H1 (cell line): ENCODE results near the gene TTBK1. TPM values are rescaled to one million over a fixed set of nuclear protein-coding genes. Genes with fewer than 3 reads are reported as not detected.

Experiments
- CTCF ChIA-PET: fragments of 300-600 bp; sonication (Branson Sonifier 250); formaldehyde crosslinking; loops from one replicate; lab custom pipeline; 2021; ENCODE audit not compliant: partially characterized antibody; lab: Charles Lee
- POLR2A ChIA-PET: fragments of 300-600 bp; sonication (Branson Sonifier 250); formaldehyde crosslinking; loops from one replicate; lab custom pipeline; 2021; ENCODE audit warnings: inconsistent platforms; ENCODE audit not compliant: partially characterized antibody; lab: Charles Lee
- DNase-seq, 2 experiments: peaks; one replicate each; pipeline versions ENCODE4 v3.0.0 to v3.0.0-alpha.2; 2010 to 2022; ENCODE audit warnings: low spot score in 2 of 2, low read depth in 1 of 2, mixed read lengths in 1 of 2
- FAIRE-seq: peaks from 2 replicates; lab custom pipeline; 2011; peaks lifted over from hg19 to GRCh38; lab: Jason Lieb, UNC
- H2AFZ ChIP-seq: 2 replicates; pipeline ENCODE4 v1.8.1; 2012; ENCODE audit warnings: low read length, inconsistent platforms
- H2AK5ac ChIP-seq: 2 replicates; pipeline ENCODE4 v1.6.1; 2013; ENCODE audit warnings: low read depth, low read length
- H2BK120ac ChIP-seq: replicated peaks from 2 replicates; pipeline ENCODE3; 2013; ENCODE audit warnings: low read depth, low read length, inconsistent platforms
- H2BK12ac ChIP-seq: 2 replicates; pipeline ENCODE4 v1.6.1; 2013; ENCODE audit warnings: low read depth, low read length
- H2BK15ac ChIP-seq: 2 replicates; pipeline ENCODE4 v1.6.1; 2013; ENCODE audit warnings: low read length
- H2BK20ac ChIP-seq: 2 replicates; pipeline ENCODE4 v1.6.1; 2013; ENCODE audit warnings: low read length
- H2BK5ac ChIP-seq: 2 replicates; pipeline ENCODE4 v1.6.1; 2013; ENCODE audit warnings: low read depth, low read length
- H3K14ac ChIP-seq: 2 replicates; pipeline ENCODE4 v1.6.1; 2013; ENCODE audit warnings: inconsistent platforms; ENCODE audit not compliant: insufficient read length
- H3K18ac ChIP-seq: 2 replicates; pipeline ENCODE4 v1.6.1; 2013; ENCODE audit warnings: low read length; ENCODE audit errors: extremely low read depth
- H3K23ac ChIP-seq: 2 replicates; pipeline ENCODE4 v1.6.1; 2013; ENCODE audit warnings: inconsistent platforms; ENCODE audit not compliant: insufficient read length
- H3K23me2 ChIP-seq: 2 replicates; pipeline ENCODE4 v1.6.1; 2013; ENCODE audit warnings: low read depth, low read length
- H3K27ac ChIP-seq: 2 replicates; pipeline ENCODE4 v1.6.1; 2011; ENCODE audit warnings: low read depth, low read length, inconsistent platforms
- H3K27me3 ChIP-seq, 4 experiments: replicated peaks in 1 of 4; 1 replicate in 1 of 4; 2 replicates in 3 of 4; pipeline versions ENCODE4 v1.6.1 to v1.8.1; 2011 to 2013; ENCODE audit warnings: low read length in 3 of 4, mild to moderate bottlenecking in 3 of 4, inconsistent platforms in 2 of 4, mixed read lengths in 2 of 4, moderate library complexity in 1 of 4; ENCODE audit not compliant: control insufficient read depth in 3 of 4, insufficient read depth in 3 of 4; ENCODE audit errors: extremely low read depth in 1 of 4
- H3K36me3 ChIP-seq, 4 experiments: 2 replicates each; pipeline versions ENCODE4 v1.6.1 to v1.8.1; 2011 to 2013; ENCODE audit warnings: mild to moderate bottlenecking in 4 of 4, low read length in 3 of 4, moderate library complexity in 2 of 4, control low read depth in 1 of 4, inconsistent platforms in 1 of 4; ENCODE audit not compliant: insufficient read depth in 4 of 4, control insufficient read depth in 2 of 4
- H3K4ac ChIP-seq: replicated peaks from 2 replicates; pipeline ENCODE3; 2013; ENCODE audit warnings: low read length, low read depth, mixed read lengths, inconsistent platforms; ENCODE audit not compliant: insufficient read length
- H3K4me1 ChIP-seq, 4 experiments: replicated peaks in 1 of 4; 1 replicate in 1 of 4; 2 replicates in 3 of 4; pipeline versions ENCODE4 v1.6.1 to v1.8.1; 2011 to 2013; ENCODE audit warnings: low read length in 3 of 4, inconsistent platforms in 2 of 4, mixed read lengths in 1 of 4; ENCODE audit not compliant: insufficient read depth in 4 of 4, control insufficient read depth in 3 of 4
- H3K4me2 ChIP-seq, 2 experiments: 2 replicates each; pipeline versions ENCODE4 v1.6.1 to v1.8.1; 2011 to 2013; ENCODE audit warnings: low read depth in 2 of 2, low read length in 2 of 2, control low read depth in 1 of 2, inconsistent platforms in 1 of 2, mild to moderate bottlenecking in 1 of 2; ENCODE audit not compliant: insufficient read depth in 1 of 2
- H3K4me3 ChIP-seq, 4 experiments: fragments of 200-600, 300-600 bp in 1 of 4; sonication (generic), shearing (Covaris generic), sonication (Bioruptor Twin) in 1 of 4; 2 replicates each; pipeline versions ENCODE4 v1.5.1 to v1.8.1; 2011 to 2016; ENCODE audit warnings: low read length in 4 of 4, low read depth in 3 of 4, control low read depth in 2 of 4, inconsistent platforms in 2 of 4, mild to moderate bottlenecking in 2 of 4, mixed read lengths in 1 of 4, moderate library complexity in 1 of 4; ENCODE audit not compliant: insufficient read depth in 2 of 4; ENCODE audit errors: extremely low read depth in 1 of 4
- H3K56ac ChIP-seq: replicated peaks from 2 replicates; pipeline ENCODE3; 2013; ENCODE audit warnings: low read depth, mild to moderate bottlenecking, mixed read lengths, low read length, inconsistent platforms; ENCODE audit not compliant: insufficient read length
- H3K79me1 ChIP-seq: 2 replicates; pipeline ENCODE4 v1.6.1; 2013; ENCODE audit warnings: low read depth, low read length, control low read depth
- H3K79me2 ChIP-seq, 2 experiments: 2 replicates each; pipeline versions ENCODE4 v1.6.1 to v1.8.1; 2012 to 2013; ENCODE audit warnings: low read length in 2 of 2, mild to moderate bottlenecking in 2 of 2, inconsistent platforms in 1 of 2; ENCODE audit not compliant: insufficient read depth in 2 of 2, control insufficient read depth in 1 of 2
- H3K9ac ChIP-seq, 4 experiments: replicated peaks in 1 of 4; 1 replicate in 1 of 4; 2 replicates in 3 of 4; pipeline versions ENCODE4 v1.6.1 to v1.8.1; 2011 to 2013; ENCODE audit warnings: low read depth in 3 of 4, low read length in 3 of 4, control low read depth in 2 of 4, mild to moderate bottlenecking in 2 of 4, moderate library complexity in 2 of 4, inconsistent platforms in 1 of 4; ENCODE audit errors: extremely low read depth in 1 of 4
- H3K9me3 ChIP-seq, 2 experiments: 2 replicates each; pipeline versions ENCODE4 v1.6.1 to v1.8.1; 2012 to 2013; ENCODE audit warnings: mild to moderate bottlenecking in 2 of 2, moderate library complexity in 2 of 2, control low read depth in 1 of 2, inconsistent platforms in 1 of 2, low read depth in 1 of 2, low read length in 1 of 2, mixed read lengths in 1 of 2; ENCODE audit not compliant: insufficient read depth in 2 of 2
- H4K20me1 ChIP-seq, 2 experiments: replicated peaks in 1 of 2; 2 replicates each; pipeline versions ENCODE3 to v1.8.1; 2011 to 2013; ENCODE audit warnings: inconsistent platforms in 2 of 2, low read length in 2 of 2, mild to moderate bottlenecking in 1 of 2; ENCODE audit not compliant: insufficient read depth in 2 of 2, control insufficient read depth in 1 of 2
- H4K5ac ChIP-seq: 2 replicates; pipeline ENCODE4 v1.6.1; 2013; ENCODE audit warnings: low read length, low read depth, mixed read lengths, inconsistent platforms; ENCODE audit not compliant: insufficient read length
- H4K8ac ChIP-seq: 2 replicates; pipeline ENCODE4 v1.8.0; 2013; ENCODE audit warnings: mild to moderate bottlenecking, moderate library complexity, low read length, inconsistent platforms; ENCODE audit not compliant: insufficient read depth; ENCODE audit errors: extremely low read depth
- H4K91ac ChIP-seq: replicated peaks from 2 replicates; pipeline ENCODE3; 2013; ENCODE audit warnings: low read length, mixed read lengths, inconsistent platforms; ENCODE audit not compliant: insufficient read length
- ASH2L ChIP-seq: fragments of 200-600, 300-600 bp; sonication (generic); IDR thresholded peaks from one replicate; pipeline ENCODE4 v1.7.1; 2017; ENCODE audit warnings: low read length
- BCL11A ChIP-seq, 2 experiments: IDR thresholded peaks; one replicate each; pipeline ENCODE4 v1.6.1; 2011; ENCODE audit warnings: low read depth in 2 of 2, low read length in 2 of 2, mild to moderate bottlenecking in 2 of 2
- BRCA1 ChIP-seq: IDR thresholded peaks from 2 replicates; pipeline ENCODE4 v1.6.1; 2012; ENCODE audit warnings: low read depth, low read length, improper control_type of control experiment
- CBX5 ChIP-seq: fragments of 300-800, 300-1000 bp; sonication (generic); IDR thresholded peaks from 2 replicates; pipeline ENCODE4 v1.7.1; 2016; ENCODE audit warnings: antibody characterized with exemption, low read length, low read depth
- CREB1 ChIP-seq: IDR thresholded peaks from 2 replicates; pipeline ENCODE4 v1.6.1; 2012; ENCODE audit warnings: inconsistent platforms
- FOSL1 ChIP-seq: IDR thresholded peaks from 2 replicates; pipeline ENCODE4 v1.6.1; 2011; ENCODE audit warnings: mild to moderate bottlenecking, low read depth, low read length, moderate library complexity; ENCODE audit not compliant: insufficient read depth
- POLR2AphosphoS5 ChIP-seq: IDR thresholded peaks from 2 replicates; pipeline ENCODE4 v1.6.1; 2011; ENCODE audit warnings: low read depth, low read length
- SIRT6 ChIP-seq: IDR thresholded peaks from one replicate; pipeline ENCODE4 v1.7.1; 2012; ENCODE audit warnings: low read length, inconsistent platforms
- SP2 ChIP-seq: IDR thresholded peaks from 2 replicates; pipeline ENCODE4 v1.6.1; 2012; ENCODE audit warnings: mild to moderate bottlenecking, low read length, inconsistent platforms
- SP4 ChIP-seq: IDR thresholded peaks from 2 replicates; pipeline ENCODE4 v1.6.1; 2012; ENCODE audit warnings: low read length, inconsistent platforms
- SRF ChIP-seq: IDR thresholded peaks from 2 replicates; pipeline ENCODE4 v1.6.1; 2011; ENCODE audit warnings: mild to moderate bottlenecking, low read depth, low read length, moderate library complexity
- TAF1 ChIP-seq: IDR thresholded peaks from 2 replicates; pipeline ENCODE4 v1.6.1; 2011; ENCODE audit warnings: mild to moderate bottlenecking, low read depth, low read length
- WGBS, 2 experiments: shearing (Covaris generic) in 1 of 2; methylation state at CpG; one replicate each; pipeline versions ENCODE4 v1.1.6 to v1.1.7; 2013 to 2015; ENCODE audit warnings: low lambda C conversion rate in 2 of 2, mixed read lengths in 2 of 2, inconsistent platforms in 1 of 2, low coverage in 1 of 2, missing lambda C conversion rate in 1 of 2; ENCODE audit not compliant: insufficient replicate concordance in 2 of 2, insufficient coverage in 1 of 2, insufficient read length in 1 of 2; ENCODE audit errors: extremely low coverage in 1 of 2, missing lambda C conversion rate in 1 of 2; 5-methylcytosine and 5-hydroxymethylcytosine counted together
- polyA plus RNA-seq, 7 experiments: library from polyadenylated mRNA; depleted of rRNA in 3 of 7; stranded (reverse) in 5 of 7; unstranded in 2 of 7; fragments of >200 nt in 5 of 7; fragments of 200-250 nt in 2 of 7; gene quantifications; 1 replicate in 5 of 7; 2 replicates in 1 of 7; 4 replicates in 1 of 7; pipeline versions ENCODE4 v1.2.1 to v1.2.3, GENCODE V29; 2011 to 2013; ENCODE audit warnings: missing spikeins in 2 of 7, mixed read lengths in 2 of 7
- total RNA-seq: library from RNA; stranded (reverse); fragmentation: NEBNext Ultra II Directional; extraction: Animal tissue kit (Norgen Biotek cat#: 25700); gene quantifications from 2 replicates; pipeline ENCODE4 v1.2.1, GENCODE V29; 2021

Gene TTBK1
- total and polyA plus RNA-seq, 2 of the 8 experiments (the other 6 are each of a cell fraction or from before 2014, with no cell fraction given) = 0.53 to 1.6 TPM

DNA sequence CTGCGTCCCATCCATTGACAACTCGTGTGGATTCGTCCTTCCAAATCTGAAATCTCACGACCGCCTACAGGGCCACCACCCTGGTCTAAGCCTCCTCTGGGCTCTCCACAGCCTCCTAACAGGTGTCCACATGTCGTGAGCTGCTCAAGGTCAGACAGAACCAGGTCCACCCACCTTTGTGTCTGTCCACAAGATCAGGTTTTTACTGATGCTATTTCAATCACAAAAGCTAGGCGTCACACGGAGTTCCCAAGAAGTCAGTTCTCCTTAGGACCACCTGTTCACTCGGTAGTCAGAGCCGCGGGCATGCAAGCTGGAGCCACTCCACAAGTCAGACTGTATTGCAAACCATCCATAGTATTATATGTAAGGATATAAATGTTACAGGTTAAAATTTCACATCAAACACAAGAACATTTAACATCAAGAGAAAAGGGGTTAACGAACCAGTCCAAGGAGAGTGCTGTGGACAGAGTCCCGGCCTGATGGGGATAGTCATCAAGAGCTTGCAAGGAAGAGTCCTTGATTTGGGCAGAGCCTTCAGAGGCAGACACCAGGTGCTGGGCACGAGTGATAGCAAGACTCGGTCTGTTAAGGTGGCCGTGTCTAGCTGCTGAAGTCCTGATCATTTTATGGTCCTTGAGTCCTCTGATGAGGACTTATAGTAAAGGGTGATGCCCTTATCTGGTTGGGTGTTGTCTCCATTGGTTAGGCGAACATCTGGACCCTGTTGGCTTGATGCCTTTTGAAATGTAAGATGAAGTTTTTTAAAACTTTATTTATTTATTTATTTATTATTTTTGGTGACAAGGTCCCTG lies 13.3 kb upstream of the TTBK1 start:
- Histone ChIP-seq H3K4ac (peak overlapping the region; percentile 65), H2BK120ac (no peak overlapping the region), H3K79me2 (no peaks in the 10 kb centered on the region), H3K14ac (no peak overlapping the region), H2AK5ac (0 out of 2 replicates have a peak overlapping the region, but pooled peaks have one; percentile 65), H4K5ac (peak overlapping the region; percentile 81), H4K20me1 (no peaks in the 10 kb centered on the region), H3K4me2 (peak overlapping the region; percentile 36 to 73), H3K27ac (no peak overlapping the region), H3K79me1 (no peaks in the 10 kb centered on the region), H3K23me2 (peaks cover 5% of the 10 kb centered on the region; the same call in 1 of the 2 replicates), H3K23ac (no peak overlapping the region), H2BK12ac (peak overlapping the region; percentile 90; the same call in 1 of the 2 replicates), H3K9ac (no peak overlapping the region; a peak in 2 of 7 replicates), H3K18ac (peak overlapping the region; percentile 1; the same call in 1 of the 2 replicates), H3K4me3 (peak overlapping the region in 1 of 4 experiments; percentile 74; a peak in 1 of 8 replicates), H2AFZ (peak overlapping the region; percentile 100), H3K56ac (no peak overlapping the region), H3K9me3 (no peaks in the 10 kb centered on the region), H3K27me3 (peaks cover 3 to 22% (median 17%) of the 10 kb centered on the region in 4 experiments), H2BK20ac (no peak overlapping the region), H3K36me3 (no peaks in the 10 kb centered on the region), H3K4me1 (peaks cover 0 to 4% (median 4%) of the 10 kb centered on the region in 4 experiments; a peak in 4 of 7 replicates), H2BK5ac (no peak overlapping the region), H4K8ac (peak overlapping the region; percentile 87), H2BK15ac (no peak overlapping the region; the same call in 1 of the 2 replicates), H4K91ac (peak overlapping the region; percentile 44)
- no peak for FAIRE-seq
- TF ChIP-seq BRCA1 (no peak), TAF1 (no peak), BCL11A (IDR thresholded peaks at IDR 0.05; ENCODE audit: low read depth in 2 of 2, low read length in 2 of 2) (no peak), CREB1 (no peak), CBX5 (no peak), POLR2AphosphoS5 (no peak), SRF (no peak), SIRT6 (no peak), FOSL1 (no peak), SP2 (no peak), ASH2L (no peak), SP4 (no peak)
- POLR2A ChIA-PET = interaction anchor here (0.8 to 2.9 kb wide), 17 partner anchors 8 to 171 kb away, joined by 3 to 19 read pairs (median 5); partner anchors contain the start of genes CUL9, KLC4, MRPL2 and SRF
- 79% methylated on average over 17 of the region's 17 CpGs; no CpG with 5 or more reads in 1 of the 2 experiments for WGBS, 2 experiments
- no peak for DNase-seq
- CTCF ChIA-PET = interaction anchor here (0.5 to 5.6 kb wide), 24 partner anchors 8 to 1005 kb away, joined by 3 to 33 read pairs (median 4); partner anchors contain the start of genes SLC22A7 and TTBK1
